OCI-LY7 (cell line): ENCODE results near the gene DIP2C. TPM values are rescaled to one million over a fixed set of nuclear protein-coding genes. Genes with fewer than 3 reads are reported as not detected.
"Not testable (repeated sequence)": the region's sequence is repeated elsewhere in the genome, so short reads cannot be mapped to it uniquely, and the experiment has no call there.

Experiments
- BruUV-seq: library from RNA; stranded (reverse); fragments of 400-500 nt; replicated peaks from 2 replicates; lab custom pipeline; 2021; lab: Mats Ljungman, UMichigan
- CTCF ChIA-PET: fragments of 300-600 bp; sonication (Branson Sonifier 250); formaldehyde crosslinking; loops from one replicate; lab custom pipeline; 2022; ENCODE audit warnings: antibody characterized with exemption; ENCODE audit not compliant: unreplicated experiment; lab: Charles Lee
- POLR2A ChIA-PET: fragments of 300-600 bp; sonication (Branson Sonifier 250); formaldehyde crosslinking; loops from one replicate; lab custom pipeline; 2022; ENCODE audit warnings: antibody characterized with exemption; lab: Charles Lee
- DNase-seq: peaks from one replicate; pipeline ENCODE4 v3.0.0-alpha.2; 2015; ENCODE audit warnings: low spot score
- H2AFZ ChIP-seq: fragments of 200-600 bp; sonication (generic), shearing (Covaris generic); 2 replicates; pipeline ENCODE4 v1.6.1; 2014; ENCODE audit warnings: mild to moderate bottlenecking, antibody characterized with exemption, low read length, moderate library complexity
- H3K27ac ChIP-seq: fragments of 200-600 bp; sonication (generic); 2 replicates; pipeline ENCODE4 v1.5.1; 2014; ENCODE audit warnings: mixed run types, low read depth, mild to moderate bottlenecking, moderate library complexity, low read length, inconsistent platforms; ENCODE audit not compliant: poor library complexity, severe bottlenecking
- H3K36me3 ChIP-seq: fragments of 200-600 bp; sonication (generic); 2 replicates; pipeline ENCODE4 v1.6.1; 2014; ENCODE audit warnings: mild to moderate bottlenecking, antibody characterized with exemption, low read length, moderate library complexity, mixed read lengths; ENCODE audit not compliant: insufficient read depth
- H3K4me1 ChIP-seq: fragments of 200-600 bp; sonication (generic); 2 replicates; pipeline ENCODE4 v1.5.1; 2014; ENCODE audit warnings: mild to moderate bottlenecking, low read length; ENCODE audit not compliant: insufficient read depth, poor library complexity, severe bottlenecking
- H3K4me2 ChIP-seq: fragments of 200-600 bp; sonication (generic); 2 replicates; pipeline ENCODE4 v1.6.1; 2014; ENCODE audit warnings: mild to moderate bottlenecking, low read length
- H3K4me3 ChIP-seq: fragments of 200-600 bp; sonication (generic); 2 replicates; pipeline ENCODE4 v1.5.1; 2014; ENCODE audit warnings: mild to moderate bottlenecking, low read depth, low read length; ENCODE audit not compliant: poor library complexity, severe bottlenecking
- H3K79me2 ChIP-seq: fragments of 200-600 bp; sonication (generic); 2 replicates; pipeline ENCODE4 v1.6.1; 2016; ENCODE audit warnings: low read depth, mild to moderate bottlenecking, low read length, moderate library complexity, mixed read lengths; ENCODE audit not compliant: insufficient read depth
- H3K9me2 ChIP-seq: fragments of 200-600 bp; sonication (generic); 2 replicates; pipeline ENCODE4 v1.6.1; 2016; ENCODE audit warnings: mild to moderate bottlenecking, low read length, mixed read lengths; ENCODE audit not compliant: insufficient read depth
- H3K9me3 ChIP-seq: fragments of 200-600 bp; sonication (generic); 2 replicates; pipeline ENCODE4 v1.6.1; 2014; ENCODE audit warnings: mild to moderate bottlenecking, mixed run types, low read length, mixed read lengths
- H4K20me1 ChIP-seq: fragments of 200-600 bp; sonication (generic); 2 replicates; pipeline ENCODE4 v1.6.1; 2014; ENCODE audit warnings: mild to moderate bottlenecking, antibody characterized with exemption, low read length, moderate library complexity, mixed read lengths; ENCODE audit not compliant: insufficient read depth
- CTCF ChIP-seq: fragments of 200-600 bp; sonication (generic); conservative IDR thresholded peaks from 2 replicates; pipeline ENCODE4 v1.5.1; 2014; ENCODE audit warnings: mild to moderate bottlenecking, antibody characterized with exemption, low read length, moderate library complexity, mixed read lengths
- EZH2phosphoT487 ChIP-seq: fragments of 200-600 bp; sonication (generic); IDR thresholded peaks from 2 replicates; pipeline ENCODE4 v1.6.1; 2018; ENCODE audit warnings: low read depth, borderline replicate concordance, mild to moderate bottlenecking, mixed run types, antibody characterized with exemption, low read length, moderate library complexity, mixed read lengths
- intact Hi-C: fragments of 100-400 bp; cut with micrococcal nuclease; formaldehyde crosslinking; loops from one replicate; pipeline ENCODE4 v1.10.0; 2022; ENCODE audit not compliant: unreplicated experiment
- total RNA-seq, 2 experiments: library from RNA; depleted of rRNA in 1 of 2; stranded (reverse); fragments of >200 nt in 1 of 2; shearing (Covaris generic) in 1 of 2; gene quantifications; 2 replicates each; pipeline ENCODE4 v1.2.3, GENCODE V29; 2014 to 2022

DIP2C gene
- total RNA-seq, 2 experiments from 2014 or later, result 10.9 to 29.5 TPM

- Histone ChIP-seq H3K9me3 (no peaks in the 10 kb centered on the region), H3K36me3 (no peaks in the 10 kb centered on the region), H3K4me3 (no peak overlapping the region), H4K20me1 (no peaks in the 10 kb centered on the region), H3K79me2 (no peaks in the 10 kb centered on the region), H3K4me2 (no peak overlapping the region), H3K4me1 (no peaks in the 10 kb centered on the region), H2AFZ (no peak overlapping the region), H3K9me2 (no peaks in the 10 kb centered on the region), H3K27ac (no peak overlapping the region)
- TF ChIP-seq EZH2phosphoT487 (no peak), CTCF (no peak)
- DNase-seq, result no peak
- ChIA-PET CTCF (no interaction called here), POLR2A (interaction anchor here (0.9 kb wide), 1 partner anchor 45 kb away, joined by 3 read pairs; no protein-coding TSS in a partner anchor)
- intact Hi-C loops, result no loop called here
- no TSS peak for BruUV-seq
Measured at GRCh38 chr10:598415-599170, 90.9 kb downstream of the DIP2C start.

- no peaks in the 10 kb centered on the region for H4K20me1 ChIP-seq
- H3K27ac ChIP-seq, result no peak overlapping the region
- no peak overlapping the region for H3K4me2 ChIP-seq
- H3K79me2 ChIP-seq, result no peaks in the 10 kb centered on the region
- H2AFZ ChIP-seq, result no peak overlapping the region
- no peaks in the 10 kb centered on the region for H3K9me2 ChIP-seq
- no peak overlapping the region for H3K4me3 ChIP-seq
- no peaks in the 10 kb centered on the region for H3K4me1 ChIP-seq
- no peaks in the 10 kb centered on the region for H3K36me3 ChIP-seq
- POLR2A ChIA-PET, result interaction anchor here (0.9 kb wide), 1 partner anchor 45 kb away, joined by 3 read pairs; no protein-coding TSS in a partner anchor
- intact Hi-C loops, result no loop called here
- BruUV-seq, result no TSS peak
- TF ChIP-seq EZH2phosphoT487 (no peak), CTCF (no peak)
- H3K9me3 ChIP-seq, result no peaks in the 10 kb centered on the region
- CTCF ChIA-PET, result no interaction called here
- no peak for DNase-seq
Measured at GRCh38 chr10:597976-598375, 91.5 kb downstream of the DIP2C start.

GRCh38 chr10:596725-597345, 92.6 kb downstream of the DIP2C start:
- Histone ChIP-seq H3K9me2 (no peaks in the 10 kb centered on the region), H2AFZ (no peak overlapping the region), H3K9me3 (no peaks in the 10 kb centered on the region), H3K79me2 (no peaks in the 10 kb centered on the region), H3K36me3 (no peaks in the 10 kb centered on the region), H4K20me1 (no peaks in the 10 kb centered on the region), H3K4me1 (no peaks in the 10 kb centered on the region), H3K27ac (no peak overlapping the region), H3K4me3 (no peak overlapping the region), H3K4me2 (no peak overlapping the region)
- no TSS peak for BruUV-seq
- DNase-seq, result no peak
- no peak for TF ChIP-seq EZH2phosphoT487
- no peak for TF ChIP-seq CTCF
- CTCF ChIA-PET, result interaction anchor here (0.6 kb wide), 2 partner anchors 18 to 70 kb away, joined by 3 to 5 read pairs; no protein-coding TSS in a partner anchor
- POLR2A ChIA-PET, result no interaction called here
- intact Hi-C loops, result no loop called here

GRCh38 chr10:596131-596530, 93.3 kb downstream of the DIP2C start:
- H3K4me1 ChIP-seq, H3K79me2 ChIP-seq, H3K4me3 ChIP-seq, H3K36me3 ChIP-seq, H3K4me2 ChIP-seq, DNase-seq, intact Hi-C loops, CTCF ChIA-PET, H3K9me2 ChIP-seq, H3K27ac ChIP-seq, H2AFZ ChIP-seq, BruUV-seq, H3K9me3 ChIP-seq, H4K20me1 ChIP-seq: not testable (repeated sequence)
- POLR2A ChIA-PET, result interaction anchor here (1.1 kb wide), 1 partner anchor 16 kb away, joined by 3 read pairs; no protein-coding TSS in a partner anchor
